ENCODE data around the gene ADAMTSL5.
"Not testable (repeated sequence)": the region's sequence is repeated elsewhere in the genome, so short reads cannot be mapped to it uniquely, and the experiment has no call there.

The ADAMTSL5 gene, protein sequence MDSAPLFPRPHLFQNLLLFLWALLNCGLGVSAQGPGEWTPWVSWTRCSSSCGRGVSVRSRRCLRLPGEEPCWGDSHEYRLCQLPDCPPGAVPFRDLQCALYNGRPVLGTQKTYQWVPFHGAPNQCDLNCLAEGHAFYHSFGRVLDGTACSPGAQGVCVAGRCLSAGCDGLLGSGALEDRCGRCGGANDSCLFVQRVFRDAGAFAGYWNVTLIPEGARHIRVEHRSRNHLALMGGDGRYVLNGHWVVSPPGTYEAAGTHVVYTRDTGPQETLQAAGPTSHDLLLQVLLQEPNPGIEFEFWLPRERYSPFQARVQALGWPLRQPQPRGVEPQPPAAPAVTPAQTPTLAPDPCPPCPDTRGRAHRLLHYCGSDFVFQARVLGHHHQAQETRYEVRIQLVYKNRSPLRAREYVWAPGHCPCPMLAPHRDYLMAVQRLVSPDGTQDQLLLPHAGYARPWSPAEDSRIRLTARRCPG

DNA sequence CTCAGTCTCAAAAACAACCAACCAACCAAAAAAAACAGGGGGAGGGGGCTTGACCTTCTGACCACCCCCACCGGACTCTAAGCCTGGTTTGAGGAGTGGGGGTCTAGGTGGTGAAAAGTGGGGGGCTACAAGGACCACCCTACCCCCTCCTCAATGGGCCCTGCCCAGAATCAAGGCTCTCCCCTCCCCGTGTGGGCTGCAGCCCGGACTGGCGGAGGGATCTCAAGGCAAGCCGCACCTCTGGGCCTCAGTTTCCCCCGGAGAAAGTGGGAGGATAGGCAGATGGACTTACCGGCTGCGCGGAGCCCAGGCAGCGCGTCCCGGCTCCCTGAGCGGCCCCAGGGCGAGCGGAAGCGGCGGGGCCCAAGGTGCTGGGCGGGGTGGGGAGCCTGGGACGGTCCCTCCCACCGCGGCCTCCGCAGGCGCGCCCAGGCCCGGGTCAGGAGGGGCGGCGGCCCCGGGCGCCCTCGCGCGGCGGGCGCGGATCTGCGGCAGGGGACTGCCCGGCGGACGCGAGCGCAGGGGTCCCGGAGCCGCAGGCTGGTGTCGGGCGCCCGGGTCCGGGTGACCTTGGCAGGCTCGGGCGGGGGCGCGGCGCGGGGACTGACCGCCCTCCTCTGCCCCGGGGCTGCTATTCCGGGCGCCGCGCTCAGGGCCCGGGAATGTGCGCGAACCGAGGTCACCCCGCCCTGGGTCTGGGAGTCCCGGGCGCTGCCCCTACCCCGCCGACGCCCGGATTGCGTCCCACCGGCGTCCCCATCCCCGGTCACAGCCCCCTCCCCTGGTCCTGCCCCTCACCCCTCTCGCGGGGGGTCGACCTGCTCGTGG is at the start of gene ADAMTSL5:
TSS of gene ADAMTSL5 (minus strand) at position 349 of the 828 bp plus-strand sequence. CDS start 2,076 bp downstream, outside the sequence.
- in situ Hi-C loops (cut with MboI; ENCODE audit: low sequenced_read_pairs), result no loop called here

DNA sequence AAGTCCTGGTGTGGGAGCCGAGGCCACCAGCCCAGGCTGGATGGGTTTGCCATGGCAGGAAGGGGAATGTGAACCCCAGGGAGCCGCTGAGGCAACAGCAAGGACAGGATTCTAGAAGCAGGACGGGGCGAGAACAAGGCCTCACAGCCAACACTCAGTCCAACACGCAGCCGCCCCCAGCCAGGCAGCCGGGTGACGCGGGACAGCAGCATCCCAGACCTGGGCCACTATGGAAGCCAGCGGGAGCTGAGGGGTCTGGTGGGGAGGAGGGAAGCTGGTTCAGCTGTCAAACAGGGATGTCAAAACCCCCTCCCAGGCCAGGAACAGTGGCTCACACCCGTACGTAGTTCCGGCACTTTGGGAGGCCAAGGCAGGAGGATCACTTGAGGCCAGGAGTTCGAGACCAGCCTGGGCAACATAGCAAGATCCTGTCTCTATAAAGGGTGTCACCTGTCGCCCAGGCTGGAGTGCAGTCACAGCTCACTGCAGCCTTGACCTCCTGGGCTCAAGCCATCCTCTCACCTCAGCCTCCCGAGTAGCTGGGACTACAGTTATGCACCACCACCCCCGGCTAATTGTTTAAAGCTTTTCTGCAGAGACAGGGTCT is 48.5 kb upstream of the ADAMTSL5 start:
- in situ Hi-C loops (cut with MboI; ENCODE audit: low sequenced_read_pairs), result no loop called here

DNA sequence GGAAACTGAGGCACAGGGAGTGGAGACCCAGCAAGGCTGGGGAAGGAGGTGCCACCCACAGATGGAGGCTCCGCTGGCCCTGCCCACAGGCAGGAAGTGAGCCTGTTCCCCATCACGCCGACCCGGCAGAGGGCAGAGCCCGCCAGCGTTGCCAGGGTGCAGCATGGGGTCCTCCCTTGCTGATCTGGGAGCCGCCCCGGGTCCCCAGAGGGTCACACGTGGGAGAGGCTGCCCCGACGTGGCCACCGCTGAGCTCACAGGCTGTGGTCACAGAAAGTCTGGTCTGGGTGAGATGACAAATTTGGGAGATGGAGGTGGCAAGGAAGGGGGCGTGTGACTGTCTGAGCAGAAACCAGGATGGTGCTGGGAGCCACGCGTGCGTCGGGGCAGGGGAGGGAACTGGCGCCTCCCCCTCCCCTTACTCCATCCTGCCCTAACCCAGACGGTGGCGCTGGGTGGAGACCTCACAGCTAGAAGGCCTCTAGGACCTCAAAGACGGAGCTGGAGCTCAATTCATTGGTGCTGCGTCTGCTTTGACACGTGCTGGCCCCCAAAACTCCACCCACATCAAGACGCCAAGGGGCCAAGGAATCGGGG is 47.6 kb upstream of the ADAMTSL5 start:
- in situ Hi-C loops (cut with MboI; ENCODE audit: low sequenced_read_pairs), result no loop called here

DNA sequence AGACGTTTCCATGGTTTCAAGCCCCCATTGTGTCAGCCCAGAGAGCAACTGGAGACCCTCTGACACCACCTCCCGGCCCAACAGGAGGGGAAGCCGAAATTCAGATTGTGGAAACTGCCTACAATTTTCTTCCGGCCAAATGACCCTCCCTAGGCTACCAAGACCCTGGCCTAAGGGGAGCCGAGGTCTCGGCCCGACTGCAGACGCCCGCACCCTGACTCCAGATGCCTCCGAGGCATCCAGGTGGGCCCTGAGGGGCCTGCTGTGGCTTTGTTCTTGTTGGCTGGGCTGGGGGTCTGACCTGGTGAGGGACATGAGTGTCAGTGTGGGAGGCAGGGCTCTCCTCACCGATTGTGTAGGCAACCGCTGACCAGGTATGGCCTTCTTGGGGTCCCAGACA is 45.7 kb upstream of the ADAMTSL5 start:
- in situ Hi-C loops (cut with MboI; ENCODE audit: low sequenced_read_pairs), result no loop called here

DNA sequence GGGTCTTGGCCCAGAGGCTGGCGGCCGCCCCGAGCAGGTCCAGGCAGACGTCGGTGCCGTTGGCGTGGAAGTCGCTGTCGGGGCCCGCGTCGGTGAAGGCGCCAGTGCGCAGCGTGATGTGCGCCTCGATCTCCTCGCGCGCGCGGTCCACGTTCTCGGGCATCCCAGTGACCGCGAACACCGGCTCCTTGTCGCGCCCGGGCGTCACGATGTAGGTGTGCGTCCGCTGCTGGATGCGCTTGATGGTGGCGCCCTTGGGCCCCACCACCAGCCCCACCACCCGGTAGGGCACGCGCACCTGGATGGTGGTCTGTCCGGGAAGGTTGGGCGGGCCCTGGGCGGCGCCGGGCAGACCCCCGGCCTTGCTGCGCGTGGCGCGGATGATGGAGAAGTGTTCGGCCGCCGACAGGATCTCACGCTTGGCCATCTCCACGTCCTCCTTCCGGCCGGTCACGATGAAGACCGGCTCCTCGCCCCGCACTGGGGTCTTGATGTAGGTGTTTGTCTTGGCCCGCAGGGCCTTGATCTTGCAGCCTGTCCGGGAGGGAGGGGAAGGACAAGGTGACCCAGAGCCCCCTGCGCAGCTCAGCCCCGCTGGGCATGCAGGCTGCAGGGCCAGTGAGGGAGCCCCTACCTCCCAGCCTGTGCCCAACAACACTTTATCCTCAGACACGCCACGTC is 43.7 kb upstream of the ADAMTSL5 start:
- in situ Hi-C loops (cut with MboI; ENCODE audit: low sequenced_read_pairs), result no loop called here

DNA sequence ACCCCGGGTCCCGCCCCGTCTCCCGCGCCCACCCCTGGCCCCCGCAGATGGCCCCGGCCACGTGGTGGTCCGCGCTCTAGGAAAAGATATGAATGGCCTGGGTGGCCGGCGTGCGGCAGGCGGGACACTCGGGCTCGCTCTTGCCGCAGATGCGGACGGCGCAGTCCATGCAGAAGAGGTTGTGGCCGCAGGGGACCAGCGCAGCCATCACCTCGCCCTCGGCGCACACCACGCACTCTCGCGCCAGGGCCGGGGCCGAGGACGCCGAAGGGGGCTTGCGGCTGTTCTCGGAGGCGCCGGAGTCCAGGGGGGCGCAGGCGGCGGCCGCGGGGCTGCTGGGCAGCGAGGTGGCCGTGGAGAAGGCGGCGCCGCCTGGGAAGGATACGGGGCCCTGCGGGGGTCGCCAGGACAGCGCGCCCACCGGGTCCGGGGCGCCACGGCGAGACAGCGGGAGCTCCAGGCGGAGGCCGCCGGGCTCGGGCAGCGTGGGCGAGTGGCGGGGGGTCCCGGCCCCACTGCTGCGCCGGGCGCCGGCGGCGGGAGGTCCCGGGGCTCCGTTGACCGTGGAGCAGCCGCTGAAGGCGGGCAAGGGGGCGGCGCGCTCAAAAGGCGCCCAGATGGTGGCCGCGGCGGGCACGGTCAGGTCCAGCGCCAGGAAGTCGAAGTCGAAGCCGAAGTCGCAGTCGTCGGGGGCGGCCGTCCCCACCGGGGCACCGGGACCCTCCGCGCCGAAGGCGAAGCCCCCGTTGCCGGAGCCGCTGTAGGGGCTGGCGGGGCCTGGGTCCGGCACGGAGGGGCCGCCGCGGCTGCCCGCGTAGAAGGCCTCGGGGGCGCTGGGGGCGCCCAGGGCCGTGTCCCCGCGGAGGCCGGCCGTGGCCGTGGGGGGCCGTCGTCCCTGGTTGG is 42.9 kb upstream of the ADAMTSL5 start:
- in situ Hi-C loops (cut with MboI; ENCODE audit: low sequenced_read_pairs), result no loop called here

DNA sequence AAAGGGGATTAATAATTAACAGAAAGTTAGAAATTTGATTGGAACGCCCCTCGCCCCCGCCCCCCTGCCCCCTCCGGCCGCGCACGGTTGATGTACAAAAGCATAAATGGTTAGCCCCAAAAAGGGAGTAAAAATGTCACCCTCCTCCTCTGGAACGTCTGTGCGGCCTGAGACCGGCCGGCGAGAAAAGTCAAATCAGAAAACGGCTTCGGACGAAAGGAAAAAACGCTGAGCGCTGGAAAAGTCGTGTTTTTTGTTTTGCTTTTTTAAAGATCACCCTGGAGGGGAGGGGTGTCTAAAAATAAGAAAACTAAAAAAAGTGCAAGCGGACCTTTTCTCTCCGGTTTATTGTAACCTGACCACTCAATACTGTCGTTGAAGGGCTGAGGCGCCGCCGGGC is 42.1 kb upstream of the ADAMTSL5 start:
- in situ Hi-C loops (cut with MboI; ENCODE audit: low sequenced_read_pairs), result no loop called here

DNA sequence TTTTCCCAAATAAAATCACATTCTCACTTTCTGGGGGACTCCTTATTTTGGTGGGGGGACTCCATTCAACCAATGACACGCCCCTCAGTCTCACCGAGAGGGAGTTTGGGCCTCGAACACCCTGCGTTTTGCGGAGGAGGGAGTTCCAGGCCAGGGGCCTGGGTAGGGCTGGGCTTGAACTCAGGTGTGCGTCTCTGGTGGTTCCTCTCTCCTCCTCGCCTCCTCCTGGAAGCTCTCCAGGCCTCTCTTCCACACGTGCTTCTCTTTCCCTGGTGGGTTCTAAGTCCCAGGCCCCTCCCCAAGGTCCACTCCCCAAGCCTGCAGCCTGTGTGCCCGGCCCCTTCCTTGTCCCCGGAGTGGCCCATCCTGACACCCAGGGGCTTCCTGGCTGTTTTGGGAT is 40.6 kb upstream of the ADAMTSL5 start:
- in situ Hi-C loops (cut with MboI; ENCODE audit: low sequenced_read_pairs), result no loop called here

DNA sequence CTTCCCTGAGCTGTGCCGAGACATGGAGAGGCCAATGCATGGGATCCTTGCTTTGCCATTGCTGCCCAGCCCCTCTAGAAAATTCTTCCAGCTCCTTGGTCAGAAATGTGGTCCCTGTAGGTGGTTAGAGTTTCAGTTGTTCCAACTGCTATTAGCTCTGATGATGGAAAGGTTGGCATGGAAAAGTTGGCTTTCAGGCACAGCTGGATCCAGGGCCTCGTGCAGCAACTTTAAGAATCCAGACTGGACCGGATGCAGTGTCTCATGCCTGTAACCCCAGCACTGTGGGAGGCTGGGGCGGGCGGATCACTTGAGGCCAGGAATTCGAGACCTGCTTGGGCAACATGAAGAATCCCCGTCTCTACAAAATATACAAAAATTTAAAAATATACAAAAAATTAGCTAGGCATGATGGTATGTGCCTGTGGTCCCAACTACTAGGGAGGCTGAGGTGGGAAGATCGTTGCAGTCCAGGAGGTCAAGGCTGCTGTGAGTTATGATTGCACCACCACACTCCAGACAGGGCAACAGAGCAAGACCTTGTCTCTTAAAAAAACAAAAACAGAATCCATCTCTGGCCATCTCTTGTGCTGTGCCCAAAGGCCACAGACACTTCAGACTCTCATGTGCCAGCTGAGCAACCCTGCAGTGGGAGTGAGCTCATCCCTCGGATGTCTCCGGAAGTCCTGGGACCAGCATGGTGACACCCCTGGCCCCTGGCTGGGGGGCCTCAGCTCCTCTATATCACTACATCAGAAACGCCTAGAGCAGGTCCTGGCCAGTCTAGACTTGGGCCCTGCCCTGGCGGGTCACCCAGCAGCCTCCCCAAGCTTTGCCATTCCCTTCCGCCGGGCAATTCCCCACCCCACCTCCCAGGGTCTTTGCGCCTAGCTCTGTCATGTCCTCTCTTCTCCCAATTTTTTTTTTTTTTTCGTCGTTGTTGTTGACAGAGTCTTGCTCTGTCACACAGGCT is 38.5 kb upstream of the ADAMTSL5 start:
- in situ Hi-C loops (cut with MboI; ENCODE audit: low sequenced_read_pairs), result no loop called here

DNA sequence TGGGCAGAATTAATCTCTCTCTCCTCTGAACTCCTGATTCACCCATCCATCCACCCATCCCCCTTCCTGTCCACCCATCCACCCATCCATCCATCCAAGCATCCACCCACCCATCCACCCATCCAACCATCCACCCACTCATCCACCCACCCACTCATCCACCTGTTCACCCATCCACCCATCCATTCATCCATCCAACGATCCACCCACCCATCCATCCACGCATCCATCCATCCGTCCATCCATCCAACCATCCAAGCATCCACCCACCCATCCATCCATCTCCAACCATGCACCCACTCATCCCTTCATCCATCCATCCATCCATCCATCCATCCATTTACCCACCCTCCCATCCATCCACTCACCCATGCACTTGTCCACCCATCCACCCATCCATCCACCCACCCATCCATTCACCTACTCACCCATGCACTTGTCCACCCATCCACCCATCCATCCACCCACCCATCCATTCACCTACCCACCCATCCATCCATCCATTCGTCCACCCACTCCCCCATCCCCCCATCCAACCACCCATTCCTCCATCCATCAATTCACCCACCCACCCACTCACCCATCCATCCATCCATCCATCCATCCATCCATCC is 36.6 kb upstream of the ADAMTSL5 start:
- in situ Hi-C loops (cut with MboI; ENCODE audit: low sequenced_read_pairs), result loop anchor here (10.0 kb wide), 2 partner anchors 125 to 265 kb away; partner anchors contain the start of gene ATP8B3

DNA sequence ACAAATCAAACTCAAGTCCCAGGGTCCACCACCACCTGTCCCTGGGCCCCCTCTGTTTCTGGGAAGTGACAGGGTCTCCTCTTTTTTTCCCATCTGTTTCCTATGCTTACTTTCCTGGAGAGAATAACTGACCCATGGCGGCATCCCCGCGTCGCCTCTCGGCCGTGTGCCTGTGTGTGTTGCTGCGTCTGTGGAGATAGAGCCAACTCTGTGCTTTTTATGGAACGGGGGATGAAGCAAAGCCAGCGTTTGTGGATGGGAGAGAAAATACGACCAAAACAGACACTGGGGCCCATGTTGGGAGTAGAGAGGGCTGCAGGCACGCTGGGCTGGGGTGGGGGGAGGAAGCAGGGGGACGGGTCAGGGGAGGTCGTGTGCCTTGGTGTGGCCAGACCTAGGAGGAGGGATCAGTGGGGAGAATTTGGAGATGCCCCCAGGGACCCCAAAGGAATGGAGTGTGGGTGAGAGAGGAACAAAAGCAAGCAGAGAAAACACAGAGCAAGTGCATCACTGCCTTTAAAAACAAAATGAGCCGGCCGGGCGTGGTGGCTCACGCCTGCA is 27.6 kb upstream of the ADAMTSL5 start:
- in situ Hi-C loops (cut with MboI; ENCODE audit: low sequenced_read_pairs), result loop anchor here (10.0 kb wide), 2 partner anchors 134 to 274 kb away; partner anchors contain the start of gene ATP8B3

DNA sequence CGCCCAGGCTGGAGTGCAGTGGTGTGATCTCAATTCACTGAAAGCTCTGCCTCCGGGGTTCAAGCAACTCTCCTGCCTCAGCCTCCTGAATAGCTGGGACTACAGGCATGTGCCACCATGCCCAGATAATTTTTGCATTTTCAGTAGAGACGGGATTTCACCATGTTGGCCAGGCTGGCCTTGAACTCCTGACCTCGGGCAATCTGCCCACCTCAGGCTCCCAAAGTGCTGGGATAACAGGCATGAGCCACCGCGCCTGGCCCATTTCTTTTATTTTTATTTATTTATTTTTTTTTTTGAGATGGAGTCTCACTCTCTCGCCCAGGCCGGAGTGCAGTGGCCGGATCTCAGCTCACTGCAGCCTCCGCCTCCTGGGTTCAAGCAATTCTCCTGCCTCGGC is 26.9 kb upstream of the ADAMTSL5 start:
- in situ Hi-C loops (cut with MboI; ENCODE audit: low sequenced_read_pairs), result loop anchor here (10.0 kb wide), 2 partner anchors 135 to 275 kb away; partner anchors contain the start of gene ATP8B3

DNA sequence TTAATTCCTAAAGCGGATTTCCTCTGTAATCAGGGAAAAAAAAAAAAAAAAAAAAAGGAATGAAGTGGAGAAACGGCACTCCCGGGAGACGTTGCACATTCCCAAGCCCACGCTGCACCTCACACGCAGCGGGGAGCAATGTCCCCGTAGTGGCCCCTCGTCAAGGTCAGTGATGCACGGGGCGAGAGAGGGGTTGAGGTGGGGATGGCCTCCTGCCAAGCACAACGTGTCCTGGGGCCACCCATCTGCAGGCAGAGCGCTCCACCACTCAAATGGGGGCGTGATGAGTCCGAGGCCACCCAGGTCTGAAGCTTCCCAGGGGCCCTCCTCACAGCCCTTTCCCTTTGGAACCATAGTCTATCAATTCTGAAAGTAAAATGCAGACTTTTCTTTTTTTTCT is 26.2 kb upstream of the ADAMTSL5 start:
- in situ Hi-C loops (cut with MboI; ENCODE audit: low sequenced_read_pairs), result no loop called here

DNA sequence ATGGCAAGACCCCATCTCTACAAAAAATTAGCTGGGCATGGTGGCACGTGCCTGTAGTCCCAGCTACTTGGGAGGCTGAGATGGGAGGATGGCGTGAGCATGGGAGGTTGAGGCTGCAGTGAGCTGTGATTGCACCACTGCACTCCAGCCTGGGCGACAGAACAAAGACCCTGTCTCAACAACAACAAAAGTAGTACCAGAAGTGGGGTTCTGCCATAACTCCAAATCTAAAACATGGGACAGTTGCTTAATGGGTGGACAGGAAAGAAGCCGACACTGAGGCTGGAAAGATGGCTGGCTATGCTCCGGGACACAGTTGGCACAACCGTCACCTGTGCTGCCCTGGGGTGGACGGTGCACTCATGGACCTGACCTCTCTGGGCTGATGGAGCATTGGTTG is 22.9 kb upstream of the ADAMTSL5 start:
- in situ Hi-C loops (cut with MboI; ENCODE audit: low sequenced_read_pairs), result not testable (repeated sequence)

DNA sequence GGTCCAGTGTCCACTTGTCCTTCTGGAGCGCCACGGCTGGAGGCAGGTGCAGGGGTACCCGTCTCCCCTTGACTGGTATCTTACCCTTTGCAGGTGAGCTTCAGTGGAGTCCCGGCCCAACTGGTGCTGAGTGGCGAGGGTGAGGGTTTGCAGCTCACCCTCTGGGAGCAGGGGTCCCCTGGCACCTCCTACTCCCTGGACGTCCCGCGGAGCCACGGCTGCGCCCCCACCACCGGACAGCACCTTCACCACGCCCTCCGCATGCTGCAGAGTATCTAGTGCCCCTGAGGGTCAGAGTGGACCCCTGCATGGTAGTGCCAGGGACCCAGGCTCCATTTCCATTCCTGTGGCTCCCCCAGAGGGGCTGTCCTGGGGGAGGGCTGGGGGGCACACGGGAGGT is 22.2 kb upstream of the ADAMTSL5 start:
- in situ Hi-C loops (cut with MboI; ENCODE audit: low sequenced_read_pairs), result no loop called here

DNA sequence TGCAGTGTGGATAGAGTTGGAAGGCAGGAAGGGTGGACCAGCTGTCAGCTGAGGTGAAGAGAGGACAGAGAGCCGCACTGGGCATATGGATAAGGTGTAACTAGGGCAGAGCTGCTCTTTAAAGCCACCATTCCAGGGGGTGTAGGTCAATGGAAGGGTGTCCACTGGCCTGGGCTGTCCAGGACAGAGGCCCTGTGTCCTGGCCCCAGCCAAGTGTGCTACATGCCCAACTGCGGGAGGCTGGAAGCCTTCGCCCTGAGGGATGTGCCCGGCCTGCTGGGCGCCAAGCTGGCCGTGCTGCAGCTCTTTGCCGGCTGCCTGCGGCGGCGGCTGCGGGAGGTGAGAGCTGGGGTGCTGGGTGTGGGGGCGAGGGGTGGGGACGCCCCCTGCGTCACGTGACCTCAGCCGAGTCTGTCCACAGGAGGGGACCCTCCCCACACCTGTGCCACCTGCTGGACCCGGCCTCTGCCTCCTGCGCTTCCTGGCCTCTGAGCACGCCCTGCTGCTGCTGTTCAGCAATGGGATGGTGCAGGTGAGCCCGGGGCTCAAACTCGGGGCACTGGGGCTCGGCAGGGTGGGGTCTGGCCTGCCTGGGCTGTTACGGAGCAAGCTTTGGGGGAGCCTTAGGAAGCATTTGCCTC is 20.8 kb upstream of the ADAMTSL5 start:
- in situ Hi-C loops (cut with MboI; ENCODE audit: low sequenced_read_pairs), result no loop called here

DNA sequence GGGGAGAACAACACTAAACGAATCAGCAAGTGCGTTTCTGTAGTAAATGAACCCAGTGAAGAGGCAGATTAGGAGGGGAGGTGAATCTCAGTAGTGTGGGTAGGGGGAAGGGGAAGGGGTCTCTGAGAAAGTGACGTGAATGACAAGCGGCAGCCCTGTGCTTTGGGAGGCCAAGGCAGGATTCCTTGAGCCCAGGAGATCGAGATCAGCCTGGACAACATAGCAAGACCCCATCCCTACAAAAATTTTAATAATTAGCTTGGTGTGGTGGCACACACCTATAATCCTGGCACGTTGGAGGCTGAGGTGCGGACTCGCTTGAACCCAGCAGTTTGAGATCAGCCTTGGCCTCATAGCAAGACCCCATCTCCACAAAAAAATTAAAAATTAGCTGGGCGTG is 19.2 kb upstream of the ADAMTSL5 start:
- in situ Hi-C loops (cut with MboI; ENCODE audit: low sequenced_read_pairs), result no loop called here

Data from HL-60/S4 (cell line).